K562 (cell line): Measurements from ENCODE around the gene TP53TG5. TPM values are rescaled to one million over a fixed set of nuclear protein-coding genes. Genes with fewer than 3 reads are reported as not detected.

Experiments
- ATAC-seq: fragments of 200-7000 bp; cut with Tn5 transposase; 3 replicates; pipeline ENCODE4 v1.9.1; 2020; ENCODE audit warnings: moderate library complexity
- BruUV-seq: library from RNA; stranded (reverse); fragments of 400-500 nt; replicated peaks from 2 replicates; lab custom pipeline; 2021; lab: Mats Ljungman, UMichigan
- CTCF ChIA-PET: fragments of 300-600 bp; formaldehyde crosslinking; extraction: SDS; loops from one replicate; lab custom pipeline; 2021; ENCODE audit warnings: low intra/inter-chr PET ratio; lab: Yijun Ruan, JAX
- POLR2A ChIA-PET: fragments of 300-600, 350-650 bp; sonication (Branson Sonifier 250); formaldehyde crosslinking; extraction: SDS; loops from one replicate; lab custom pipeline; 2021; ENCODE audit warnings: antibody characterized with exemption, inconsistent platforms; lab: Yijun Ruan, JAX
- DNase-seq, 4 experiments: peaks; one replicate each; pipeline versions ENCODE4 v3.0.0 to v3.0.0-alpha.2; 2011 to 2018; ENCODE audit warnings: low spot score in 3 of 4, mixed read lengths in 3 of 4; ENCODE audit errors: extremely low read depth in 1 of 4
- FAIRE-seq: peaks from 2 replicates; lab custom pipeline; 2011; peaks lifted over from hg19 to GRCh38; lab: Jason Lieb, UNC
- H2AFZ ChIP-seq: 2 replicates; pipeline ENCODE4 v1.6.0; 2011; ENCODE audit warnings: low read depth, low read length, control low read depth, inconsistent platforms
- H3K27ac ChIP-seq: fragments of 200-600 bp; 3 replicates; pipeline ENCODE4 v1.8.0; 2011; ENCODE audit warnings: low read depth, mild to moderate bottlenecking, control low read depth, inconsistent platforms, low read length, moderate library complexity, mixed read lengths; ENCODE audit errors: extremely low read depth
- H3K27me3 ChIP-seq, 2 experiments: fragments of 300-600 bp in 1 of 2; 2 replicates in 1 of 2; 3 replicates in 1 of 2; pipeline versions ENCODE4 v1.6.0 to v1.8.0; 2011; ENCODE audit warnings: inconsistent platforms in 2 of 2, low read length in 2 of 2, mild to moderate bottlenecking in 1 of 2, mixed read lengths in 1 of 2, moderate library complexity in 1 of 2; ENCODE audit not compliant: control insufficient read depth in 2 of 2, insufficient read depth in 2 of 2
- H3K36me3 ChIP-seq: fragments of 300-600 bp; 3 replicates; pipeline ENCODE4 v1.8.0; 2011; ENCODE audit warnings: mild to moderate bottlenecking, low read length, inconsistent platforms; ENCODE audit not compliant: control insufficient read depth, insufficient read depth
- H3K4me1 ChIP-seq, 2 experiments: fragments of 200-600 bp in 1 of 2; replicated peaks in 1 of 2; 2 replicates in 1 of 2; 3 replicates in 1 of 2; pipeline versions ENCODE4 v1.5.1 to v1.8.0; 2011; ENCODE audit warnings: inconsistent platforms in 2 of 2, low read length in 2 of 2, mild to moderate bottlenecking in 1 of 2, mixed read lengths in 1 of 2, moderate library complexity in 1 of 2; ENCODE audit not compliant: control insufficient read depth in 2 of 2, insufficient read depth in 2 of 2
- H3K4me2 ChIP-seq: 2 replicates; pipeline ENCODE4 v1.6.1; 2011; ENCODE audit warnings: low read length, control low read depth, inconsistent platforms, mixed read lengths; ENCODE audit not compliant: insufficient read depth
- H3K4me3 ChIP-seq: fragments of 200-600 bp; sonication (generic), shearing (Covaris generic); 2 replicates; pipeline ENCODE4 v1.5.1; 2016; ENCODE audit warnings: control low read depth, inconsistent platforms
- H3K79me2 ChIP-seq: fragments of 200-600 bp; 3 replicates; pipeline ENCODE4 v1.8.0; 2011; ENCODE audit warnings: low read length, inconsistent platforms; ENCODE audit not compliant: control insufficient read depth, insufficient read depth
- H3K9ac ChIP-seq, 2 experiments: 2 replicates each; pipeline versions ENCODE4 v1.6.0 to v1.6.1; 2011; ENCODE audit warnings: low read depth in 2 of 2, low read length in 2 of 2, control low read depth in 1 of 2, inconsistent platforms in 1 of 2, mild to moderate bottlenecking in 1 of 2, mixed read lengths in 1 of 2; ENCODE audit not compliant: insufficient read depth in 1 of 2
- H3K9me1 ChIP-seq: one replicate; pipeline ENCODE4 v1.6.0; 2011; ENCODE audit warnings: inconsistent platforms, mild to moderate bottlenecking, low read length, moderate library complexity; ENCODE audit not compliant: control insufficient read depth, insufficient read depth
- H3K9me3 ChIP-seq: replicated peaks from 2 replicates; pipeline ENCODE4 v1.5.1; 2011; ENCODE audit warnings: low read depth, low read length, inconsistent platforms; ENCODE audit not compliant: control insufficient read depth, insufficient read depth
- H4K20me1 ChIP-seq: replicated peaks from 2 replicates; pipeline ENCODE4 v1.6.1; 2011; ENCODE audit warnings: low read length, inconsistent platforms, mixed read lengths; ENCODE audit not compliant: control insufficient read depth, insufficient read depth
- EHMT2 ChIP-seq: fragments of 450-650 bp; IDR thresholded peaks from 2 replicates; pipeline ENCODE4 v1.6.1; 2018; ENCODE audit warnings: antibody characterized with exemption
- ELF4 ChIP-seq: fragments of 450-650 bp; formaldehyde crosslinking; IDR thresholded peaks from 2 replicates; pipeline ENCODE4 v1.4.0; 2022; ENCODE audit warnings: missing genetic modification characterization
- FOXK1 ChIP-seq: sonication (generic); formaldehyde crosslinking; IDR thresholded peaks from 2 replicates; pipeline ENCODE4 v1.8.0; 2022; ENCODE audit warnings: missing genetic modification reagents, mild to moderate bottlenecking, borderline replicate concordance
- GABPB2 ChIP-seq: fragments of 250-450 bp; sonication (Bioruptor Pico); conservative IDR thresholded peaks from 2 replicates; pipeline ENCODE4 v1.5.1; 2021; ENCODE audit warnings: mild to moderate bottlenecking
- KLF13 ChIP-seq: fragments of 450-650 bp; IDR thresholded peaks from 2 replicates; pipeline ENCODE4 v1.6.1; 2016; ENCODE audit warnings: missing genetic modification characterization, low read depth, mild to moderate bottlenecking, missing compliant biosample characterization, moderate library complexity, borderline replicate concordance
- NCOR1 ChIP-seq: fragments of 450-650 bp; IDR thresholded peaks from 2 replicates; pipeline ENCODE4 v1.6.1; 2016; ENCODE audit warnings: mild to moderate bottlenecking, moderate library complexity
- RNF2 ChIP-seq: sonication (generic); IDR thresholded peaks from 2 replicates; pipeline ENCODE4 v1.6.1; 2016
- SAFB2 ChIP-seq: fragments of 200-400 bp; formaldehyde crosslinking; IDR thresholded peaks from 2 replicates; pipeline ENCODE4 v1.6.1; 2018; ENCODE audit warnings: borderline replicate concordance, low read length, low read depth, moderate library complexity; ENCODE audit not compliant: severe bottlenecking
- TBP ChIP-seq: optimal IDR thresholded peaks from 2 replicates; pipeline ENCODE3; 2011; ENCODE audit warnings: low read depth, low read length, improper control_type of control experiment
- U2AF2 ChIP-seq: fragments of 200-400 bp; formaldehyde crosslinking; optimal IDR thresholded peaks from 2 replicates; pipeline ENCODE3; 2017; ENCODE audit warnings: low read depth, mild to moderate bottlenecking, low read length
- ZNF217 ChIP-seq: sonication (generic); formaldehyde crosslinking; IDR thresholded peaks from 2 replicates; pipeline ENCODE4 v1.8.0; 2022; ENCODE audit warnings: mild to moderate bottlenecking, missing genetic modification reagents
- ZNF444 ChIP-seq: fragments of 250-450 bp; sonication (Bioruptor Pico); IDR thresholded peaks from 2 replicates; pipeline ENCODE4 v1.4.0; 2020; ENCODE audit warnings: mild to moderate bottlenecking, moderate library complexity
- ZNF57 ChIP-seq: fragments of 450-650 bp; formaldehyde crosslinking; IDR thresholded peaks from 2 replicates; pipeline ENCODE4 v1.4.0; 2020; ENCODE audit warnings: mild to moderate bottlenecking, moderate library complexity
- ZNF764 ChIP-seq: fragments of 250-450 bp; sonication (Bioruptor Pico); IDR thresholded peaks from 2 replicates; pipeline ENCODE4 v1.4.0; 2020; ENCODE audit warnings: low read depth, mild to moderate bottlenecking, moderate library complexity
- WGBS: fragments of 100-300 bp; shearing (Covaris generic); methylation state at CpG from one replicate; pipeline ENCODE4 v1.1.6; 2016; ENCODE audit warnings: low coverage, mixed read lengths; ENCODE audit not compliant: insufficient coverage; ENCODE audit errors: missing lambda C conversion rate; 5-methylcytosine and 5-hydroxymethylcytosine counted together
- in situ Hi-C: fragments of 300-500 bp; cut with MboI; formaldehyde crosslinking; loops from 4 replicates; pipeline ENCODE4 v1.15.0; 2018; ENCODE audit warnings: inconsistent platforms, mixed read lengths
- intact Hi-C: fragments of 100-400 bp; cut with micrococcal nuclease; formaldehyde crosslinking; loops from 2 replicates; pipeline ENCODE4 v1.14.2; 2022
- polyA plus RNA-seq, 8 experiments: library from polyadenylated mRNA; depleted of rRNA in 4 of 8; stranded (reverse) in 5 of 8; unstranded in 3 of 8; fragments of >200 nt; fragmentation: Nextera tagmentation in 2 of 8; fragmentation: Illumina TruSeq in 1 of 8; extraction: Ambion mirVana in 2 of 8; extraction: Trizol in 1 of 8; gene quantifications; 2 replicates each; pipeline versions ENCODE4 v1.2.1 to v1.2.3, GENCODE V29; 2011 to 2014; ENCODE audit warnings: inconsistent platforms in 1 of 8, missing spikeins in 1 of 8
- total RNA-seq, 7 experiments: library from RNA; depleted of rRNA in 6 of 7; stranded (reverse); fragments of >200 nt in 6 of 7; fragmentation: Illumina TruSeq in 2 of 7; extraction: Trizol in 2 of 7; gene quantifications; 2 replicates each; pipeline versions ENCODE4 v1.2.1 to v1.2.3, GENCODE V29; 2011 to 2021; ENCODE audit warnings: low replicate concordance in 1 of 7
- TF ChIP-seq, protein P1 (sequence below): sonication (generic); formaldehyde crosslinking; IDR thresholded peaks from 2 replicates; pipeline ENCODE4 v1.9.0; 2022; ENCODE audit warnings: mild to moderate bottlenecking, missing genetic modification reagents
- TF ChIP-seq, protein P2 (sequence below): fragments of 250-450 bp; sonication (Bioruptor Pico); IDR thresholded peaks from 2 replicates; pipeline ENCODE4 v1.8.0; 2022; ENCODE audit warnings: inconsistent platforms
- TF ChIP-seq, protein P3 (sequence below): conservative IDR thresholded peaks from 2 replicates; pipeline ENCODE4 v1.6.1; 2011; ENCODE audit warnings: low read depth, mild to moderate bottlenecking, low read length; ENCODE audit not compliant: control insufficient read depth
- TF ChIP-seq, protein P4 (sequence below): IDR thresholded peaks from 2 replicates; pipeline ENCODE4 v1.6.1; 2016; ENCODE audit warnings: missing genetic modification characterization, missing compliant biosample characterization

The TP53TG5 gene
- total and polyA plus RNA-seq, 9 of the 15 experiments (the other 6 are each of a cell fraction or from before 2014, with no cell fraction given): 0.04 to 0.05 (median 0.04) TPM; not detected in 6

DNA sequence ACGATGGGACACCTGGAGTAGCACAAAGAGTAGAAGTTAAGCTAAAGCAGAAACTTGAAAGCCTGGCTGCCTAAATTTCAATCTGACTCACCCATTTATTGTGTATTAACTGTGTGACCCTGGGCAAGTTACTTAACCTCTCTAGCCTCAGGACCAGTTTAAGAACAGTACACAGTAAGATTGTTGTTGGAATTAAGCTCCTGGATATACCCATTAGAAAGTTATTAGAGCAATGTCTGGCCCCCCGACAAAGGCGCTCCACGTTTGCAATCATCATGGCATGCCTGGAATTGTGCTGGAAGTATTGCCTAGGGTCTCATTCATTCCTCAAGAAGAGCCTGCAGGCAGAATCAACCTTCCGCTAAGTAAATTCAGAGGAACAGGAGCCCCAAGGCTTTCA is 31.3 kb downstream of the TP53TG5 start:
- ATAC-seq: no peak
- H3K4me2 ChIP-seq: no peak overlapping the region

More for the DNA sequence above, 31.3 kb downstream of the TP53TG5 start:
- in situ Hi-C loops: no loop called here
- BruUV-seq: no TSS peak
- H3K79me2 ChIP-seq: peaks cover 15% of the 10 kb centered on the region; the same call in 2 of the 3 replicates
- H3K27me3 ChIP-seq: no peaks in the 10 kb centered on the region
- H2AFZ ChIP-seq: no peak overlapping the region
- no peak for DNase-seq
- no peak overlapping the region for H3K27ac ChIP-seq
- intact Hi-C loops: no loop called here
- 78% methylated on average over 5 of the region's 5 CpGs for WGBS
- no peaks in the 10 kb centered on the region for H3K9me1 ChIP-seq
- CTCF ChIA-PET: no interaction called here
- TF ChIP-seq FOXK1 (CRISPR knock-in tag) (no peak), SAFB2 (no peak), TBP (no peak), ZNF764 (CRISPR knock-in tag) (no peak), ZNF444 (CRISPR knock-in tag) (no peak), ZNF217 (CRISPR knock-in tag) (no peak), KLF13 (no peak), ELF4 (CRISPR knock-in tag) (no peak), RNF2 (no peak), ZNF57 (CRISPR knock-in tag) (no peak), U2AF2 (no peak), NCOR1 (no peak), EHMT2 (no peak), GABPB2 (CRISPR knock-in tag) (no peak)
- TF ChIP-seq, protein P1, sequence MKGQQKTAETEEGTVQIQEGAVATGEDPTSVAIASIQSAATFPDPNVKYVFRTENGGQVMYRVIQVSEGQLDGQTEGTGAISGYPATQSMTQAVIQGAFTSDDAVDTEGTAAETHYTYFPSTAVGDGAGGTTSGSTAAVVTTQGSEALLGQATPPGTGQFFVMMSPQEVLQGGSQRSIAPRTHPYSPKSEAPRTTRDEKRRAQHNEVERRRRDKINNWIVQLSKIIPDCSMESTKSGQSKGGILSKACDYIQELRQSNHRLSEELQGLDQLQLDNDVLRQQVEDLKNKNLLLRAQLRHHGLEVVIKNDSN (CRISPR knock-in tag): no peak
- TF ChIP-seq, protein P2, sequence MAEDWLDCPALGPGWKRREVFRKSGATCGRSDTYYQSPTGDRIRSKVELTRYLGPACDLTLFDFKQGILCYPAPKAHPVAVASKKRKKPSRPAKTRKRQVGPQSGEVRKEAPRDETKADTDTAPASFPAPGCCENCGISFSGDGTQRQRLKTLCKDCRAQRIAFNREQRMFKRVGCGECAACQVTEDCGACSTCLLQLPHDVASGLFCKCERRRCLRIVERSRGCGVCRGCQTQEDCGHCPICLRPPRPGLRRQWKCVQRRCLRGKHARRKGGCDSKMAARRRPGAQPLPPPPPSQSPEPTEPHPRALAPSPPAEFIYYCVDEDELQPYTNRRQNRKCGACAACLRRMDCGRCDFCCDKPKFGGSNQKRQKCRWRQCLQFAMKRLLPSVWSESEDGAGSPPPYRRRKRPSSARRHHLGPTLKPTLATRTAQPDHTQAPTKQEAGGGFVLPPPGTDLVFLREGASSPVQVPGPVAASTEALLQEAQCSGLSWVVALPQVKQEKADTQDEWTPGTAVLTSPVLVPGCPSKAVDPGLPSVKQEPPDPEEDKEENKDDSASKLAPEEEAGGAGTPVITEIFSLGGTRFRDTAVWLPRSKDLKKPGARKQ: no peak
- TF ChIP-seq, protein P3, sequence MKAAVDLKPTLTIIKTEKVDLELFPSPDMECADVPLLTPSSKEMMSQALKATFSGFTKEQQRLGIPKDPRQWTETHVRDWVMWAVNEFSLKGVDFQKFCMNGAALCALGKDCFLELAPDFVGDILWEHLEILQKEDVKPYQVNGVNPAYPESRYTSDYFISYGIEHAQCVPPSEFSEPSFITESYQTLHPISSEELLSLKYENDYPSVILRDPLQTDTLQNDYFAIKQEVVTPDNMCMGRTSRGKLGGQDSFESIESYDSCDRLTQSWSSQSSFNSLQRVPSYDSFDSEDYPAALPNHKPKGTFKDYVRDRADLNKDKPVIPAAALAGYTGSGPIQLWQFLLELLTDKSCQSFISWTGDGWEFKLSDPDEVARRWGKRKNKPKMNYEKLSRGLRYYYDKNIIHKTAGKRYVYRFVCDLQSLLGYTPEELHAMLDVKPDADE: no peak
- TF ChIP-seq, protein P4, sequence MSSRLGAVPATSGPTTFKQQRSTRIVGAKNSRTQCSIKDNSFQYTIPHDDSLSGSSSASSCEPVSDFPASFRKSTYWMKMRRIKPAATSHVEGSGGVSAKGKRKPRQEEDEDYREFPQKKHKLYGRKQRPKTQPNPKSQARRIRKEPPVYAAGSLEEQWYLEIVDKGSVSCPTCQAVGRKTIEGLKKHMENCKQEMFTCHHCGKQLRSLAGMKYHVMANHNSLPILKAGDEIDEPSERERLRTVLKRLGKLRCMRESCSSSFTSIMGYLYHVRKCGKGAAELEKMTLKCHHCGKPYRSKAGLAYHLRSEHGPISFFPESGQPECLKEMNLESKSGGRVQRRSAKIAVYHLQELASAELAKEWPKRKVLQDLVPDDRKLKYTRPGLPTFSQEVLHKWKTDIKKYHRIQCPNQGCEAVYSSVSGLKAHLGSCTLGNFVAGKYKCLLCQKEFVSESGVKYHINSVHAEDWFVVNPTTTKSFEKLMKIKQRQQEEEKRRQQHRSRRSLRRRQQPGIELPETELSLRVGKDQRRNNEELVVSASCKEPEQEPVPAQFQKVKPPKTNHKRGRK (tag): no peak
- no peak overlapping the region for H3K4me3 ChIP-seq
- H4K20me1 ChIP-seq: peaks cover 7% of the 10 kb centered on the region; the same call in 1 of the 2 replicates
- H3K9me3 ChIP-seq: no peaks in the 10 kb centered on the region
- POLR2A ChIA-PET: interaction anchor here (0.6 to 2.5 kb wide), 15 partner anchors 11 to 368 kb away, joined by 3 to 32 read pairs (median 4); partner anchors contain the start of gene SYS1
- H3K4me1 ChIP-seq: peaks cover 40 to 54% of the 10 kb centered on the region in 2 experiments
- no peak for FAIRE-seq
- peak overlapping the region in 1 of 2 experiments; percentile 74; a peak in 1 of 4 replicates for H3K9ac ChIP-seq
- H3K36me3 ChIP-seq: no peaks in the 10 kb centered on the region; the same call in 2 of the 3 replicates
